Ovary (tissue), 9 donors: Measurements from ENCODE around the gene MID1. TPM values are rescaled to one million over a fixed set of nuclear protein-coding genes. Genes with fewer than 3 reads are reported as not detected.

ENCODE experiments used
- DNase-seq, 5 donors: peaks; one replicate each; pipeline ENCODE4 v3.0.0-alpha.2; 2019 to 2020
- H3K27ac ChIP-seq, 2 donors: fragments of 200-600 bp; one replicate each; pipeline versions ENCODE4 v1.5.1 to v1.8.0; 2019 to 2022
- H3K27me3 ChIP-seq: fragments of 200-600 bp; one replicate; pipeline ENCODE4 v1.8.0; 2022
- H3K36me3 ChIP-seq: fragments of 200-600 bp; sonication (generic); one replicate; pipeline ENCODE4 v1.5.1; 2019
- H3K4me1 ChIP-seq: one replicate; pipeline ENCODE4 v1.8.1; 2013; ENCODE audit warnings: mild to moderate bottlenecking, moderate library complexity; ENCODE audit not compliant: insufficient read depth
- H3K4me3 ChIP-seq: fragments of 200-600 bp; sonication (generic); one replicate; pipeline ENCODE4 v1.5.1; 2017
- H3K9me3 ChIP-seq, 2 donors: fragments of 200-600 bp in 1 of 2; sonication (generic) in 1 of 2; one replicate each; pipeline versions ENCODE4 v1.5.1 to v1.8.1; 2013 to 2019; ENCODE audit warnings: mild to moderate bottlenecking in 1 of 2, moderate library complexity in 1 of 2
- EP300 ChIP-seq: sonication (generic); formaldehyde crosslinking; IDR thresholded peaks from one replicate; pipeline ENCODE4 v1.6.1; 2017; ENCODE audit warnings: antibody characterized with exemption
- POLR2A ChIP-seq: fragments of 450-650 bp; IDR thresholded peaks from one replicate; pipeline ENCODE4 v1.6.1; 2017; ENCODE audit warnings: antibody characterized with exemption, mild to moderate bottlenecking, moderate library complexity
- WGBS, 3 donors: extraction: QIAGEN DNeasy Blood & Tissue Kit in 1 of 3; methylation state at CpG; one replicate each; pipeline versions ENCODE4 v1.1.5 to v1.1.7; 2013 to 2017; 5-methylcytosine and 5-hydroxymethylcytosine counted together
- intact Hi-C, 4 donors: fragments of 100-400 bp; cut with DNase I; formaldehyde crosslinking; loops; one replicate each; pipeline versions ENCODE4 v1.11.0 to v1.15.1; 2022 to 2023
- polyA plus RNA-seq, 2 donors: library from polyadenylated mRNA; stranded (reverse); fragments of 200-250 nt in 1 of 2; fragments of 350-450 nt in 1 of 2; fragmentation: Illumina TruSeq in 1 of 2; extraction: RNeasy Lipid Tissue Mini Kit (QIAGEN cat#74804) in 1 of 2; gene quantifications; one replicate each; pipeline ENCODE4 v1.2.3, GENCODE V29; 2013 to 2014
- total RNA-seq, 7 donors: library from RNA; depleted of rRNA in 2 of 7; stranded (reverse); fragments of >200 nt in 2 of 7; fragmentation: NEBNext Ultra II Directional in 3 of 7; extraction: Animal tissue kit (Norgen Biotek cat#: 25700) in 3 of 7; gene quantifications; one replicate each; pipeline versions ENCODE4 v1.1.0 to v1.2.4, GENCODE V29; 2016 to 2023
- TF ChIP-seq, protein P1 (sequence below), 3 donors: fragments of 450-650 bp in 2 of 3; fragments of 200-600 bp in 1 of 3; IDR thresholded peaks; one replicate each; pipeline versions ENCODE4 v1.5.1 to v1.8.0; 2016 to 2022; ENCODE audit warnings: antibody characterized with exemption in 3 of 3, mild to moderate bottlenecking in 1 of 3
- donor health status: DM: no; HTN: no; CAD: no; lungs with moderate emphysema.
- donor health status: DM: no; HTN: no; CAD: no.
- donor health status: Bipolar disorder and iron deficiency.
- donor health status: DM: yes; HTN: yes; CAD: no.
- donor health status: DM: no; HTN: no; CAD: no.
- donor health status: DM: yes; HTN: yes; CAD: no.

The MID1 gene
- total and polyA plus RNA-seq, 9 donors = 4.0 to 25.7 (median 17.0) TPM

DNA sequence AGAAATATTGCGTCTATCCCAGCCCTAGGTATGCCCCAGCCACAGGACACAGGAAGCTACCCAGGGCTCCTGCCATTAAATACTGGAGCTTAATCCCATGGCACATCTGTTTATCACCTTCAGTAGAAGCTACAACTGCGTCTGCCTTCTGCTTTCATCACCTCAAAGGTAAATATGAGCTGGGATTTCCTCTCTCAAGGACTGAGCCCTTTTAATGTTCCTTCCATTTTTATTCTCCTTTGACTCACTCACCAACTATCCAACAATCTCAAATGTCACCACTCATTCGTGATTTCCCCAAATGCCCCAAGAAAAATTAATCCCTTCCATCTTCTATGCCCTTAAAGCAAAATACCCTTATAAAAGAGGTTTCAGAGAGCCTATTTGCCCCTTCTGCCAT, 1.8 kb upstream of the MID1 start:
- no peak overlapping the region for H3K27ac ChIP-seq
- WGBS, 3 donors = 38 to 54% (median 47%) methylated on average over 3 of the region's 3 CpGs
- no peak overlapping the region for H3K4me3 ChIP-seq
- no peaks in the 10 kb centered on the region for H3K9me3 ChIP-seq
- intact Hi-C loops = loop anchor here in 1 of 4 donors (5.0 kb wide), 1 partner anchor 490 kb away; the partner anchor contains the start of gene HCCS
- H3K27me3 ChIP-seq = no peaks in the 10 kb centered on the region
- peaks cover 2% of the 10 kb centered on the region for H3K4me1 ChIP-seq
- no peak for TF ChIP-seq POLR2A
- TF ChIP-seq, protein P1, sequence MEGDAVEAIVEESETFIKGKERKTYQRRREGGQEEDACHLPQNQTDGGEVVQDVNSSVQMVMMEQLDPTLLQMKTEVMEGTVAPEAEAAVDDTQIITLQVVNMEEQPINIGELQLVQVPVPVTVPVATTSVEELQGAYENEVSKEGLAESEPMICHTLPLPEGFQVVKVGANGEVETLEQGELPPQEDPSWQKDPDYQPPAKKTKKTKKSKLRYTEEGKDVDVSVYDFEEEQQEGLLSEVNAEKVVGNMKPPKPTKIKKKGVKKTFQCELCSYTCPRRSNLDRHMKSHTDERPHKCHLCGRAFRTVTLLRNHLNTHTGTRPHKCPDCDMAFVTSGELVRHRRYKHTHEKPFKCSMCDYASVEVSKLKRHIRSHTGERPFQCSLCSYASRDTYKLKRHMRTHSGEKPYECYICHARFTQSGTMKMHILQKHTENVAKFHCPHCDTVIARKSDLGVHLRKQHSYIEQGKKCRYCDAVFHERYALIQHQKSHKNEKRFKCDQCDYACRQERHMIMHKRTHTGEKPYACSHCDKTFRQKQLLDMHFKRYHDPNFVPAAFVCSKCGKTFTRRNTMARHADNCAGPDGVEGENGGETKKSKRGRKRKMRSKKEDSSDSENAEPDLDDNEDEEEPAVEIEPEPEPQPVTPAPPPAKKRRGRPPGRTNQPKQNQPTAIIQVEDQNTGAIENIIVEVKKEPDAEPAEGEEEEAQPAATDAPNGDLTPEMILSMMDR (IDR thresholded peaks at IDR 0.05) = no peak
- TF ChIP-seq EP300 = no peak
- no peaks in the 10 kb centered on the region for H3K36me3 ChIP-seq
- DNase-seq = no peak

DNA sequence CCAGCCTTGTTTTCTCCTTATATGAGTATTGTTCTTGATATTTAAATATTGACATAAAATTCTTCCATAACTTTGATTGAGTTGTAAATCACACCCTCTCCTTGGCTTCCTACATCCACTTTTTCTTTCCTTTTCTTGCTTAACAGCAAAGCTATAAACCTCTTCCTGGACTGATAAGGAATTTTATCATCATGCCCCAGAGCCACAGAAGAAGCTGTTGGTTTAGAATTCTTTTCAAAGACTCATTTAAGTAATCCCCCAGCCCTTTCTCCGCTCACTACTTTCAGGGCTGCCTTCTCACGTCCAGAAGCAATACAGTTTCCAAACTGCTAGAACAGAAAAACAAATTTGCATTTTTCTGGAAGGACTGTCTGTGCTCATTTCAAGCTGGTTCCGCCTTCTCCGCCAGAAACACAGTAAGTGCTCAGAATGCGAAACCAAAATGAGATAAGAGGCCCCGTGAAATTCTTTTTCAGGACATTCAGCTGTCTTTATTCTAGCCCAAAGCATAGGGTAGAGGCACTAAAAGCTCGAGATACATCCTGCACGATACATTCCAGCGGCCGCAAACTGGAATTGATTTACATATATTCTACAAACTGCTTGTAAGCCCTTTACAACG, 849 bp downstream of the MID1 start:
- WGBS, 3 donors = 16 to 32% (median 22%) methylated on average over 11 of the region's 11 CpGs

DNA sequence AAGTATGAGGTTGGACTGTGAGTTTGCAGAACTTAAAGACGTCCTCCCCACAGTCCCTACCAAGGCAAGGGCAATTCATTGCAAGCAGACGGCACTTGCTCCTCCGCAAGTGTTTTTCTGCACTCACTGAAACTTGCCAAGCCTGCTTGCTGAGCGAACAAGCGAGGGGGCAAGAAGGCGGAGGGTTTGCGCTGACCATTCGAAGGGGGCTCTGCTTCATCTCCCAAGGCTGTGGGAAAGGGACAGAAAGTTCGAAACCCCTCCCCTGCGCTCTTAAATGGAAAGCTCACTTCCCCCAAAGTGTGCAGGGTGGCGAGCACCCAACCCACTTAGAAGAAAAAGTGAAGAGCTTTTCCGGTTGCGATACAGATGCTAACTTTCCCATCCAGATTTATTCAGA, 1.4 kb downstream of the MID1 start:
- Histone ChIP-seq H3K4me3 (peak overlapping the region; percentile 52), H3K4me1 (peaks cover 3% of the 10 kb centered on the region), H3K9me3 (no peaks in the 10 kb centered on the region), H3K36me3 (no peaks in the 10 kb centered on the region), H3K27me3 (no peaks in the 10 kb centered on the region), H3K27ac (peak overlapping the region in 1 of 2 donors; percentile 72)
- 19 to 22% (median 22%) methylated on average over 13 of the region's 13 CpGs for WGBS, 3 donors
- intact Hi-C loops = no loop called here
- no peak for DNase-seq
- TF ChIP-seq, protein P1 (IDR thresholded peaks at IDR 0.05) = no peak
- TF ChIP-seq EP300 (no peak), POLR2A (no peak)

More for the DNA sequence above, 849 bp downstream of the MID1 start:
- Histone ChIP-seq H3K36me3 (no peaks in the 10 kb centered on the region), H3K4me3 (peak overlapping the region; percentile 52), H3K4me1 (peaks cover 3% of the 10 kb centered on the region), H3K27me3 (no peaks in the 10 kb centered on the region), H3K27ac (peak overlapping the region; percentile 71 to 72), H3K9me3 (no peaks in the 10 kb centered on the region)
- DNase-seq = no peak
- intact Hi-C loops = loop anchor here in 1 of 4 donors (5.0 kb wide), 1 partner anchor 493 kb away; the partner anchor contains the start of gene HCCS
- TF ChIP-seq POLR2A (no peak), EP300 (no peak)
- TF ChIP-seq, protein P1 (IDR thresholded peaks at IDR 0.05) = no peak

DNA sequence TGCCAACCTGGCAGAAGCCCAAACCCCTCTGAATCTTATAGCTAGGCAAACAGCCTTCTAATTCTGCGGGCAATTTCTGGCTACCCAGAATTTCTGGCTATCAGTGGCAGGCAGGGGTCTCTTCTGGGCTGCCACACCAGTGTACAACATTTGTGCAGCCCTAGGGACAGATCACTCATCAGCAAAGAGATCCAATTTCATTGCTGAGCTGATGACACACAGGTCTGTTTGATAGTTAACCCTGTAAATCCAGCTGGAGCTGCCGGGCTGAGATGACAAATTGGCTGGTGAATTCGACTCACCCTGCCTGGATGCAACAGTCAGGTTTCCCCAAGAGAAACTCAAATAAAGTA, 2.4 kb downstream of the MID1 start:
- no peak for DNase-seq
- H3K36me3 ChIP-seq = no peaks in the 10 kb centered on the region
- peak overlapping the region; percentile 13 for H3K4me3 ChIP-seq
- 42 to 46% (median 45%) methylated on average over 3 of the region's 3 CpGs for WGBS, 3 donors
- intact Hi-C loops = no loop called here
- TF ChIP-seq POLR2A (no peak), EP300 (no peak)
- TF ChIP-seq, protein P1 (IDR thresholded peaks at IDR 0.05) = no peak
- peaks cover 3% of the 10 kb centered on the region for H3K4me1 ChIP-seq
- no peaks in the 10 kb centered on the region for H3K27me3 ChIP-seq
- no peaks in the 10 kb centered on the region for H3K9me3 ChIP-seq
- H3K27ac ChIP-seq = no peak overlapping the region
